SK-N-SH (cell line): ENCODE measurements around the gene SNRK.

Source experiments
- CTCF ChIP-seq: fragments of 200-600 bp; sonication (generic); IDR thresholded peaks from 2 replicates; pipeline ENCODE4 v1.6.1; 2017; ENCODE audit warnings: antibody characterized with exemption, mild to moderate bottlenecking, moderate library complexity
- GABPA ChIP-seq: IDR thresholded peaks from 2 replicates; pipeline ENCODE4 v1.4.0; 2012; ENCODE audit warnings: low read depth, mild to moderate bottlenecking
- GATA2 ChIP-seq: sonication (generic); formaldehyde crosslinking; IDR thresholded peaks from 2 replicates; pipeline ENCODE4 v1.5.0; 2020; ENCODE audit warnings: mild to moderate bottlenecking, missing genetic modification reagents
- MXI1 ChIP-seq: IDR thresholded peaks from 2 replicates; pipeline ENCODE4 v1.6.1; 2012; ENCODE audit warnings: mild to moderate bottlenecking, low read depth, low read length, improper control_type of control experiment
- POLR2AphosphoS5 ChIP-seq: IDR thresholded peaks from 2 replicates; pipeline ENCODE4 v1.6.1; 2012; ENCODE audit warnings: low read depth, low read length
- SIN3A ChIP-seq: IDR thresholded peaks from 2 replicates; pipeline ENCODE4 v1.6.1; 2012; ENCODE audit warnings: low read depth, mild to moderate bottlenecking, low read length, moderate library complexity, borderline replicate concordance
- TAF1 ChIP-seq: IDR thresholded peaks from 2 replicates; pipeline ENCODE4 v1.6.1; 2012; ENCODE audit warnings: low read depth, mild to moderate bottlenecking, low read length, moderate library complexity, borderline replicate concordance
- YY1 ChIP-seq: IDR thresholded peaks from 2 replicates; pipeline ENCODE4 v1.4.0; 2012; ENCODE audit warnings: low read depth, mild to moderate bottlenecking
- TF ChIP-seq, protein P1 (sequence below): IDR thresholded peaks from 2 replicates; pipeline ENCODE4 v1.4.0; 2012; ENCODE audit warnings: low read depth

DNA sequence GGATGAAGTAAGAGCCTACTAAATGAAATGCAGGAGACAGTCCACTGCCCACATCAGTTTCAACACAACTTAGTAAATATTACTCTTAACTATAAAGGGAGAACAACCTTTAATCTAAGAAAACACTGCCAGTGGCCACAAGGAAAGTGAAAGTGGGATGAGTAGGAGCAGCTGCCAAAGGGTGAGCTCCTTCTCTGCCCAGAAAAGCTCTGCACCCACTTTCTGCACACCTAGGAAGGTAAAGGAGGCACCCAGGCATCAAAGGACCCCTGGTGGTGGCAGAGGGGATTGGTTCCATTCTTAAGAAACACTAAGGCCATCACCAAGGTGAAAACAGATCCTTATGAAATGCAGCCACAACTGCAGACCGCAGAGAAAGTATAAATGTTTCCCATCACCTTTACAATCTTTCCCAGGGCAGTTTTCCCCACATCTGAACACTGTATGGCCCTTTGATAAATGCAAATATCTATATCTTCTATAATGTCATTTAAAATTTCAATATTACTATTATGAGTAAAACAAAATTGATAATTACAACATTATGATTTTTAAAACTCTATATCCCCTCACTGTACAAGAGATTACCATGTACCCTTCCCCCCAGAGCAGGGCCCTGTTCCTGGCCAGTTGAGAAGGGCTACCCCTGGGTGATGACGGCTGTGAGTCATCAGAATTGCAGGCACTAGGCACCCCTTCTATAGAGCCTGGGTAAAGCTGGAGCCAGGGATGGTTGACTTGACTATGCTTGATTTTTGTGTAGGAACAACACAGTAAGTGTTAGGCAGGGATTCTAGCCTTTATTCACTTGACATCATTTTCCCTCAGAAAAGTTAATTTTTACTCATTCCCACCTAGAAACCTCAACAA, 92.0 kb downstream of the SNRK start:
- TF ChIP-seq, protein P1, sequence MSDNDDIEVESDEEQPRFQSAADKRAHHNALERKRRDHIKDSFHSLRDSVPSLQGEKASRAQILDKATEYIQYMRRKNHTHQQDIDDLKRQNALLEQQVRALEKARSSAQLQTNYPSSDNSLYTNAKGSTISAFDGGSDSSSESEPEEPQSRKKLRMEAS, result no peak
- peak; percentile 61 for TF ChIP-seq CTCF
- no peak for TF ChIP-seq POLR2AphosphoS5
- no peak for TF ChIP-seq YY1
- no peak for TF ChIP-seq SIN3A
- TF ChIP-seq GATA2 (CRISPR knock-in tag), result no peak
- TF ChIP-seq GABPA, result no peak
- no peak for TF ChIP-seq MXI1
- TF ChIP-seq TAF1, result no peak
